Type B pancreatic cell (in vitro differentiated cells): ENCODE results near the gene KIFAP3. TPM values are rescaled to one million over a fixed set of nuclear protein-coding genes. Genes with fewer than 3 reads are reported as not detected.

Source experiments
- DNase-seq: peaks from one replicate; pipeline ENCODE4 v3.0.0; 2021; ENCODE audit warnings: mixed read lengths; ENCODE audit not compliant: unreplicated experiment; ENCODE audit errors: extremely low spot score
- H3K27ac Mint-ChIP-seq: 2 replicates; pipeline ENCODE4 v1.8.0; 2021; ENCODE audit warnings: mild to moderate bottlenecking, mixed read lengths
- H3K27me3 Mint-ChIP-seq: 2 replicates; pipeline ENCODE4 v1.8.0; 2021; ENCODE audit warnings: mixed read lengths
- H3K36me3 Mint-ChIP-seq: 2 replicates; pipeline ENCODE4 v1.8.0; 2021; ENCODE audit warnings: mixed read lengths
- H3K4me1 Mint-ChIP-seq: one replicate; pipeline ENCODE4 v1.8.0; 2021; ENCODE audit warnings: mixed read lengths; ENCODE audit not compliant: unreplicated experiment
- H3K4me3 Mint-ChIP-seq: 2 replicates; pipeline ENCODE4 v1.8.0; 2021; ENCODE audit warnings: mild to moderate bottlenecking, mixed read lengths
- H3K9me3 Mint-ChIP-seq: 2 replicates; pipeline ENCODE4 v1.8.0; 2021; ENCODE audit warnings: mixed read lengths
- CTCF ChIP-seq: fragments of 200-600 bp; sonication (generic); conservative IDR thresholded peaks from 2 replicates; pipeline ENCODE4 v1.5.0; 2021; ENCODE audit warnings: antibody characterized with exemption, mild to moderate bottlenecking
- total RNA-seq: library from RNA; stranded (reverse); gene quantifications from 2 replicates; pipeline ENCODE4 v1.2.1, GENCODE V29; 2021; ENCODE audit warnings: low replicate concordance

The KIFAP3 gene
- total RNA-seq, 1 donor from 2014 or later, result 39.7 TPM

GRCh38 chr1:169968174-169968573 is 106.3 kb downstream of the KIFAP3 start:
- TF ChIP-seq CTCF, result no peak
- peaks cover under 1% of the 10 kb centered on the region for H3K36me3 Mint-ChIP-seq
- no peaks in the 10 kb centered on the region for H3K27me3 Mint-ChIP-seq
- H3K4me1 Mint-ChIP-seq, result peaks cover 7% of the 10 kb centered on the region
- H3K4me3 Mint-ChIP-seq, result no peak overlapping the region
- H3K9me3 Mint-ChIP-seq, result no peaks in the 10 kb centered on the region
- DNase-seq, result no peak
- no peak overlapping the region for H3K27ac Mint-ChIP-seq

GRCh38 chr1:169964206-169964605 is 110.3 kb downstream of the KIFAP3 start:
- Mint-ChIP-seq H3K9me3 (no peaks in the 10 kb centered on the region), H3K27me3 (no peaks in the 10 kb centered on the region), H3K36me3 (peaks cover 4% of the 10 kb centered on the region), H3K4me3 (no peak overlapping the region), H3K4me1 (peaks cover 7% of the 10 kb centered on the region), H3K27ac (no peak overlapping the region)
- DNase-seq, result no peak
- TF ChIP-seq CTCF, result no peak

GRCh38 chr1:169959686-169960085 is 114.8 kb downstream of the KIFAP3 start:
- Mint-ChIP-seq H3K27me3 (no peaks in the 10 kb centered on the region), H3K36me3 (peaks cover 4% of the 10 kb centered on the region), H3K9me3 (no peaks in the 10 kb centered on the region), H3K27ac (no peak overlapping the region), H3K4me3 (no peak overlapping the region), H3K4me1 (peaks cover 6% of the 10 kb centered on the region)
- TF ChIP-seq CTCF, result no peak
- no peak for DNase-seq

GRCh38 chr1:169958987-169959386 is 115.5 kb downstream of the KIFAP3 start:
- H3K27me3 Mint-ChIP-seq, result no peaks in the 10 kb centered on the region
- no peaks in the 10 kb centered on the region for H3K9me3 Mint-ChIP-seq
- peaks cover 8% of the 10 kb centered on the region for H3K36me3 Mint-ChIP-seq
- no peak for DNase-seq
- no peak for TF ChIP-seq CTCF
- no peaks in the 10 kb centered on the region for H3K4me1 Mint-ChIP-seq
- no peak overlapping the region for H3K27ac Mint-ChIP-seq
- H3K4me3 Mint-ChIP-seq, result no peak overlapping the region

- H3K27ac Mint-ChIP-seq, result no peak overlapping the region
- H3K27me3 Mint-ChIP-seq, result no peaks in the 10 kb centered on the region
- H3K4me3 Mint-ChIP-seq, result no peak overlapping the region
- peaks cover 9% of the 10 kb centered on the region for H3K36me3 Mint-ChIP-seq
- TF ChIP-seq CTCF, result no peak
- H3K9me3 Mint-ChIP-seq, result no peaks in the 10 kb centered on the region
- H3K4me1 Mint-ChIP-seq, result no peaks in the 10 kb centered on the region
- no peak for DNase-seq
Measured at GRCh38 chr1:169957884-169958283, 116.6 kb downstream of the KIFAP3 start.

- no peak for DNase-seq
- Mint-ChIP-seq H3K9me3 (no peaks in the 10 kb centered on the region), H3K4me3 (no peak overlapping the region), H3K4me1 (no peaks in the 10 kb centered on the region), H3K27me3 (no peaks in the 10 kb centered on the region), H3K36me3 (peaks cover 8% of the 10 kb centered on the region), H3K27ac (no peak overlapping the region)
- no peak for TF ChIP-seq CTCF
Measured at GRCh38 chr1:169951108-169951507, 123.4 kb downstream of the KIFAP3 start.
